ENCODE data around the gene MAPT.
"Not testable (repeated sequence)": the region's sequence is repeated elsewhere in the genome, so short reads cannot be mapped to it uniquely, and the experiment has no call there.

MAPT gene

GRCh38 chr17:45931677-45932076 is 37.3 kb downstream of the MAPT start:
- DNase-seq = no peak

- DNase-seq = no peak
Observed at GRCh38 chr17:45934044-45934979, 40.0 kb downstream of the MAPT start.

- no peak for DNase-seq
Observed at GRCh38 chr17:45935197-45935709, 40.9 kb downstream of the MAPT start.

- no peak for DNase-seq
Observed at GRCh38 chr17:45935710-45936509, 41.6 kb downstream of the MAPT start.

- DNase-seq = no peak
Observed at GRCh38 chr17:45936610-45937009, 42.3 kb downstream of the MAPT start.

GRCh38 chr17:45937186-45937585 is 42.8 kb downstream of the MAPT start:
- not testable (repeated sequence) for DNase-seq

GRCh38 chr17:45939395-45939794 is 45.0 kb downstream of the MAPT start:
- DNase-seq = no peak

GRCh38 chr17:45940293-45940692 is 45.9 kb downstream of the MAPT start:
- DNase-seq = no peak

- no peak for DNase-seq
Observed at GRCh38 chr17:45940826-45941225, 46.5 kb downstream of the MAPT start.

GRCh38 chr17:45941395-45941794 is 47.0 kb downstream of the MAPT start:
- DNase-seq = no peak

GRCh38 chr17:45942284-45942683 is 47.9 kb downstream of the MAPT start:
- peak; percentile 41 for DNase-seq

- no peak for DNase-seq
Observed at GRCh38 chr17:45946841-45947256, 52.5 kb downstream of the MAPT start.

GRCh38 chr17:45948498-45948880 is 54.1 kb downstream of the MAPT start:
- DNase-seq = no peak

- DNase-seq = peak; percentile 71
Observed at GRCh38 chr17:45948881-45949624, 54.7 kb downstream of the MAPT start.

GRCh38 chr17:45949755-45950320 is 55.5 kb downstream of the MAPT start:
- DNase-seq = no peak

- DNase-seq = no peak
Observed at GRCh38 chr17:45950888-45951287, 56.5 kb downstream of the MAPT start.

GRCh38 chr17:45951403-45951802 is 57.0 kb downstream of the MAPT start:
- no peak for DNase-seq

GRCh38 chr17:45951941-45952340 is 57.6 kb downstream of the MAPT start:
- no peak for DNase-seq

GRCh38 chr17:45952814-45953320 is 58.5 kb downstream of the MAPT start:
- DNase-seq = no peak

- DNase-seq = no peak
Observed at GRCh38 chr17:45953561-45953960, 59.2 kb downstream of the MAPT start.

- DNase-seq = no peak
Observed at GRCh38 chr17:45954914-45955313, 60.6 kb downstream of the MAPT start.

- no peak for DNase-seq
Observed at GRCh38 chr17:45955326-45955725, 61.0 kb downstream of the MAPT start.

All from EL (cell line).